AG09309 (cell line): ENCODE measurements around the gene CCDC82.

Experiments used
- DNase-seq: peaks from one replicate; pipeline ENCODE4 v3.0.0-alpha.2; 2010; ENCODE audit warnings: low read depth
- H3K4me3 ChIP-seq: 2 replicates; pipeline ENCODE4 v1.5.1; 2011; ENCODE audit warnings: mild to moderate bottlenecking, low read depth, low read length, moderate library complexity; ENCODE audit not compliant: control insufficient read depth
- CTCF ChIP-seq: IDR thresholded peaks from 2 replicates; pipeline ENCODE4 v1.5.1; 2011; ENCODE audit warnings: mild to moderate bottlenecking, low read depth, low read length, inconsistent platforms; ENCODE audit not compliant: insufficient read depth, control insufficient read depth; ENCODE audit errors: missing control alignments

CCDC82 gene

GRCh38 chr11:96318399-96318798, 71.3 kb downstream of the CCDC82 start:
- H3K4me3 ChIP-seq = no peak overlapping the region
- TF ChIP-seq CTCF = no peak

GRCh38 chr11:96317985-96318384, 71.7 kb downstream of the CCDC82 start:
- no peak overlapping the region for H3K4me3 ChIP-seq
- TF ChIP-seq CTCF = no peak
- no peak for DNase-seq

More at GRCh38 chr11:96318399-96318798, 71.3 kb downstream of the CCDC82 start:
- DNase-seq = no peak

DNA sequence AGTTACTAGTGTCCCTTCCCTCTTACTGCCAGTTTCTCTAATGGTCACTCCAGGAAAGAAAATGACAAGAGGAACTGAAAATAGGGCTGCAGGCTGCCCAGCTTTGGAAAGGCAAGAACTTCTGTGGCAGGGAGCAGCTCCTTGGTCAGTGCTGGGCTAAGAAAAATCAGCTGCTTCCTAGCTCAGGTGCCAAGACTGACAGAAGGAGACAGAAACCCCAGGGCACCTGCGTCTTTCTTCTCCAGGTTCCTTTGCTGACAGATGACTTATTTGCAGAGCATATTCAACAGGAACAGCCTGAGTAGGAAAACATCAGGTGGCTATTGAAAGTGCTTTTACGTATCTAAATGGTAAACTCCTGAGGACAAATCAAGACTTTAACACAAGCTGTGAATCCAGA, 72.1 kb downstream of the CCDC82 start:
- no peak for TF ChIP-seq CTCF
- no peak for DNase-seq
- no peak overlapping the region for H3K4me3 ChIP-seq

GRCh38 chr11:96316869-96317268, 72.8 kb downstream of the CCDC82 start:
- DNase-seq = no peak
- no peak for TF ChIP-seq CTCF
- no peak overlapping the region for H3K4me3 ChIP-seq

DNA sequence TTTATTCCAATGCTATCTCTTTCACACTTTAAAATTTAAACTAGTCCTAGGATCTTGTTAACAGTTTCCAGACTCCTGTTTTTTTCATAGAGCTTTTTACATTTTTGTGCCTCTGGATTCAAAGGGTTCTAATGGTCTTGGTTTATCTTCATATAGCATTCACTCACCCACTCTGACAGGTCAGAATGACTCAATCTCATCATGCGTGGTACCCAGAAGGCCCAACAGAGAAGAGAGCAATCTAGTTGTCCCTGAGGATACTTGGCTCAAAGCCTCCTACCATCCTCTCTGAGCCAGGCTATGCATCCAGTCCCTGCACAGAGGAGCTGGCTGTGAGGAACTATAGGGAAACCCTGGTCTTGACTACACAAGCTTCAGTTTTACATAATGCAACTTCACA, 74.2 kb downstream of the CCDC82 start:
- no peak for TF ChIP-seq CTCF
- no peak overlapping the region for H3K4me3 ChIP-seq
- no peak for DNase-seq

- no peak overlapping the region for H3K4me3 ChIP-seq
- no peak for TF ChIP-seq CTCF
- no peak for DNase-seq
Measured at GRCh38 chr11:96314326-96315020, 75.2 kb downstream of the CCDC82 start.
